ENCODE measurements around the gene PSMD1. TPM values are rescaled to one million over a fixed set of nuclear protein-coding genes. Genes with fewer than 3 reads are reported as not detected.
A peak's percentile ranks its signal among the peaks of the same experiment; 100 is the strongest.
"Not testable (repeated sequence)": the region's sequence is repeated elsewhere in the genome, so short reads cannot be mapped to it uniquely, and the experiment has no call there.

Gene PSMD1
- total RNA-seq, 1 donor from 2014 or later = 108 TPM

DNA sequence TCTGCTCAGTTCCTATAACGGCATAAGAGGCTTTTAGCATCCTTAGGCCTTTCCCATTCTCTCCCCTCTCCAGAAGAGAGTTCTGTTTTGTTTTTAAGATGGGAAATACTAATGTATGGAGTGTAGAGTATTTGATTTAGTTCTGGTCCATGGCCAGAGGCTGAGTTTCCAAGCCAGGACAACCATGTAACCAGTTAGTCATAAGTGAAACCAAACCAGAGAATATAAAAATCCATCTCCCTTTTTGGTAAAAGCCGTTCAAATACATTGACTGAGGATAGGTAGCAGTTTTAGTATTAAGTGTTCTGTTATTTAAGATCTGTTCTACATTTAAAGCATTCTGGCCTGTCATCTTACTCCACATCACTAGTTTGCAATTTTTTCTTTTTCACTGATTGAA, 3.1 kb downstream of the PSMD1 start:
- TF ChIP-seq, protein P1, sequence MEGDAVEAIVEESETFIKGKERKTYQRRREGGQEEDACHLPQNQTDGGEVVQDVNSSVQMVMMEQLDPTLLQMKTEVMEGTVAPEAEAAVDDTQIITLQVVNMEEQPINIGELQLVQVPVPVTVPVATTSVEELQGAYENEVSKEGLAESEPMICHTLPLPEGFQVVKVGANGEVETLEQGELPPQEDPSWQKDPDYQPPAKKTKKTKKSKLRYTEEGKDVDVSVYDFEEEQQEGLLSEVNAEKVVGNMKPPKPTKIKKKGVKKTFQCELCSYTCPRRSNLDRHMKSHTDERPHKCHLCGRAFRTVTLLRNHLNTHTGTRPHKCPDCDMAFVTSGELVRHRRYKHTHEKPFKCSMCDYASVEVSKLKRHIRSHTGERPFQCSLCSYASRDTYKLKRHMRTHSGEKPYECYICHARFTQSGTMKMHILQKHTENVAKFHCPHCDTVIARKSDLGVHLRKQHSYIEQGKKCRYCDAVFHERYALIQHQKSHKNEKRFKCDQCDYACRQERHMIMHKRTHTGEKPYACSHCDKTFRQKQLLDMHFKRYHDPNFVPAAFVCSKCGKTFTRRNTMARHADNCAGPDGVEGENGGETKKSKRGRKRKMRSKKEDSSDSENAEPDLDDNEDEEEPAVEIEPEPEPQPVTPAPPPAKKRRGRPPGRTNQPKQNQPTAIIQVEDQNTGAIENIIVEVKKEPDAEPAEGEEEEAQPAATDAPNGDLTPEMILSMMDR (IDR thresholded peaks at IDR 0.05) = no peak
- no peaks in the 10 kb centered on the region for H3K27me3 Mint-ChIP-seq (ENCODE audit: low read depth)
- peak overlapping the region; percentile 24 for H3K27ac Mint-ChIP-seq (ENCODE audit: unreplicated experiment)
- H3K4me1 Mint-ChIP-seq (ENCODE audit: low read depth) = peaks cover 30% of the 10 kb centered on the region
- no peak overlapping the region for H3K4me3 Mint-ChIP-seq (ENCODE audit: unreplicated experiment)
- H3K36me3 Mint-ChIP-seq (ENCODE audit: low read depth) = peaks cover 15% of the 10 kb centered on the region
- H3K9me3 Mint-ChIP-seq (ENCODE audit: low read depth) = no peaks in the 10 kb centered on the region
- no peak for DNase-seq (ENCODE audit: low spot score)

DNA sequence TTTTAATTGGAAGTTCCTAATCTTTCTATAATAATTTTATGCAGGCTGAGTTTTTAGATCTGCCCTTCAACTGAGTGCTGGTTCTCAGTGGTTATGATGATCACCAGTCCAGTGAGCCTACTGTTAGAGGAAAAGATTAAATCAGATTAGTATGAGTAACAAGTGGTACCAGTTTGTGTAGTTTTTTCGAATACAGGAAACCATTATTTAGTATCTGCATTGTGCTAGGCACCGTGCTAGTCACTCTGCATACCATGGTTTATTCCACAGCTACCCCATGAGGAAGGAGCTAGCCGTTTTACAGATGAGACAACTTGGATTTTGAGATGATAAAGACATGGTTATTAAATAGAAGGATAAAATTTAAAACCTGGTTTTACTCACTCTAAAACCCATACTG, 6.1 kb downstream of the PSMD1 start:
- no peak overlapping the region for H3K27ac Mint-ChIP-seq (ENCODE audit: unreplicated experiment)
- H3K4me1 Mint-ChIP-seq (ENCODE audit: low read depth) = peaks cover 27% of the 10 kb centered on the region
- DNase-seq (ENCODE audit: low spot score) = no peak
- TF ChIP-seq, protein P1 (IDR thresholded peaks at IDR 0.05) = no peak
- peaks cover 24% of the 10 kb centered on the region for H3K36me3 Mint-ChIP-seq (ENCODE audit: low read depth)
- no peaks in the 10 kb centered on the region for H3K9me3 Mint-ChIP-seq (ENCODE audit: low read depth)
- no peaks in the 10 kb centered on the region for H3K27me3 Mint-ChIP-seq (ENCODE audit: low read depth)
- no peak overlapping the region for H3K4me3 Mint-ChIP-seq (ENCODE audit: unreplicated experiment)

DNA sequence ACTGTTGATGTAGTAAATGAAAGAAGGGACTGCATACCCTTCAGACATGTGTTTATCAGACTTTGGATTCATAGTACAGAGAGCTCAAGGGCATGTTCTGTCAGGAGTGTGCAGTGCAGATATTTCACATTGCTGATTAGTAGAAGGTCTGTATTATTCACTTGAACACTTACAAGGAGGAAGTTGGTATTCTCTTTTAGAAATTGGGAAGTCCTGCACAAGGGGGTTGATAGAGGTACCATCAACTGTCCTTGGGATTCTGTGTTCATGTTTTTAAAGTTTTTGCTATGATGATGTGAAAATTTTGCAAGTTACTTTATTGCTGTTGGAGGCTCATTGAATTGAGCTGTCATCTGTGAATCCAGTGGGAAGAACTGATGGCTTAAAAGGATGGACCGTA, 6.7 kb downstream of the PSMD1 start:
- TF ChIP-seq, protein P1 (IDR thresholded peaks at IDR 0.05) = no peak
- Mint-ChIP-seq H3K9me3 (ENCODE audit: low read depth) (no peaks in the 10 kb centered on the region), H3K27me3 (ENCODE audit: low read depth) (no peaks in the 10 kb centered on the region), H3K4me1 (ENCODE audit: low read depth) (peaks cover 21% of the 10 kb centered on the region), H3K36me3 (ENCODE audit: low read depth) (peaks cover 29% of the 10 kb centered on the region), H3K4me3 (ENCODE audit: unreplicated experiment) (no peak overlapping the region), H3K27ac (ENCODE audit: unreplicated experiment) (no peak overlapping the region)
- DNase-seq (ENCODE audit: low spot score) = no peak

DNA sequence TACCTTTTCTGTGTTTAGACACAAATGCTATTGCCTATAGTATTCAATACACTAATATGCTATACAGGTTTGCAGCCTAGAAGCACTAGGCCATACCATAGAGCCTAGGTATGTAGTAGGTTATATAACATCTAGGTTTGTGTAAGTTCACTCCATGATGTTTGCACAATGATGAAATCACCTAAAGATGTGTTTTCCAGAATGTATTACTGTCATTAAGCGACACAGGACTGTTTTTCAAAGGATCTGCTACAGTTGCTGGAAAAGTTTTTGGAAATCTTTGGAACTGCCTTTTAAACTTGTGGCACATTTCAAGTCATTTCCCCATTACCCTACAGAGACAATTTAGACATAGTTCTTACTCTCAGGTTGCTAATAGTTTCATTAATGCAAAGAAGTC, 9.3 kb downstream of the PSMD1 start:
- H3K27ac Mint-ChIP-seq (ENCODE audit: unreplicated experiment) = no peak overlapping the region
- no peaks in the 10 kb centered on the region for H3K9me3 Mint-ChIP-seq (ENCODE audit: low read depth)
- peaks cover 30% of the 10 kb centered on the region for H3K36me3 Mint-ChIP-seq (ENCODE audit: low read depth)
- H3K27me3 Mint-ChIP-seq (ENCODE audit: low read depth) = no peaks in the 10 kb centered on the region
- TF ChIP-seq, protein P1 (IDR thresholded peaks at IDR 0.05) = no peak
- no peak overlapping the region for H3K4me3 Mint-ChIP-seq (ENCODE audit: unreplicated experiment)
- DNase-seq (ENCODE audit: low spot score) = no peak
- no peaks in the 10 kb centered on the region for H3K4me1 Mint-ChIP-seq (ENCODE audit: low read depth)

DNA sequence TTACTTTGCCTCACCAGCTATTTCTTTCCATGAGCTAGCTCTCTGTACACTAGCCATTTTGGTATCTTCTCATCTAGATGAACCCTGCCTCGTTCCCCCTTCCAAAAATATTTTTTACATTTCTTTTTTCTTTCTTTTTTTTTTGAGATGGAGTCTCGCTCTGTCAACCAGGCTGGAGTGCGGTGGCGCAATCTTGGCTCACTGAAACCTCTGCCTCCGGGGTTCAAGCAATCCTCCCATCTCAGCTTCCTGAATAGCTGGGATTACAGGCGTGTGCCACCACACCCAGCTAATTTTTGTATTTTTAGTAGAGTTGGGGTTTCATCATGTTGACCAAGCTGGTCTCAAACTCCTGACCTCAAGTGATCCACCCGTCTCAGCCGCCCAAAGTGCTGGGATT, 10.9 kb downstream of the PSMD1 start:
- not testable (repeated sequence) for H3K4me3 Mint-ChIP-seq (ENCODE audit: unreplicated experiment); H3K27ac Mint-ChIP-seq (ENCODE audit: unreplicated experiment); H3K4me1 Mint-ChIP-seq (ENCODE audit: low read depth); DNase-seq (ENCODE audit: low spot score); H3K27me3 Mint-ChIP-seq (ENCODE audit: low read depth); H3K9me3 Mint-ChIP-seq (ENCODE audit: low read depth)
- H3K36me3 Mint-ChIP-seq (ENCODE audit: low read depth) = peaks cover 27% of the 10 kb centered on the region

DNA sequence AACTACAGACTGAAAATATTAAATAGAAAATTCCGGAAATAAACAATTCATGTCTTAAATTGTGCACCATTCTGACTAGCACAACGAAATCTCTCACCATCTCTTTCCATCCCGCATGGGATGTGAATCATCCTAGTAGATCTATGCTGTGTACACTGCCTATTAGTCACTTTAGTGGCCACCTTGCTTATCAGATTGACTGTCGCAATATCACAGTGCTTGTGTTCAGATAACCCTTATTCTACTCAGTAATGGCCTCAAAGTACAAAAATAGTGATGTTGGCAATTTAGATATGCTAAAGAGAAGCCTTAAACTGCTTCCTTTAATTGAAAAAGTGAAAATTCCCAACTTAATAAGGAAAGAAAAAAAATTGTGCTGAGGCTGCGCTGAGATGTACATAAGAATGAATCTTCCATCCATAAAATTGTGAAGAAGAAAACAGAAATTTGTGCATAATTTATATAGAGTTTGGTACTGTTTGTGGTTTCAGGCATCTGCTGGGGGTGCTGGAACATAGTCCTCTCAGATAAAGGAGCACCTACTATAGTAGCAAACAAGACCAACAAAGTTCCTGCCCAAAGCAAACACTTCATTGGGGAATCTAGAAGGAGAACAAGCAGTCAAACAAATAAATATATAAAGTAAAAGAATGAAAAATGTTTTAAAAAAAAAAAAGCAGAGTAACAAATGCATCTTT, 12.0 kb downstream of the PSMD1 start:
- Mint-ChIP-seq H3K9me3 (ENCODE audit: low read depth) (no peaks in the 10 kb centered on the region), H3K27ac (ENCODE audit: unreplicated experiment) (no peak overlapping the region), H3K4me3 (ENCODE audit: unreplicated experiment) (no peak overlapping the region), H3K4me1 (ENCODE audit: low read depth) (no peaks in the 10 kb centered on the region), H3K27me3 (ENCODE audit: low read depth) (no peaks in the 10 kb centered on the region), H3K36me3 (ENCODE audit: low read depth) (peaks cover 25% of the 10 kb centered on the region)
- TF ChIP-seq, protein P1 (IDR thresholded peaks at IDR 0.05) = no peak
- DNase-seq (ENCODE audit: low spot score) = no peak
